Heart left ventricle (tissue), 13 donors: ENCODE data around the gene PHC3.

Experiments
- POLR2A ChIP-seq, 2 donors: fragments of 450-650 bp; IDR thresholded peaks; one replicate each; pipeline ENCODE4 v1.6.1; 2017; ENCODE audit warnings: antibody characterized with exemption in 2 of 2, mild to moderate bottlenecking in 2 of 2, moderate library complexity in 2 of 2
- TF ChIP-seq, protein P1 (sequence below), 12 donors: fragments of 200-600 bp; sonication (generic) in 4 of 12; IDR thresholded peaks; one replicate each; pipeline versions ENCODE4 v1.5.0 to v1.8.0; 2018 to 2022; ENCODE audit warnings: antibody characterized with exemption in 12 of 12, mild to moderate bottlenecking in 5 of 12
- donor health status: ischemic (EF 13 %, LVEDD 7.1; RV severe dilation, severe dysfunction).
- donor health status: DM: no; HTN: yes; CAD: no.
- donor health status: DM: no; HTN: no; CAD: no.
- donor health status: ischemic (EF 25% LVEDD 6.9; RV normal size, moderate dysfunction).
- donor health status: ischemic (EF 25% LVEDD 5.7; RV mildly dilated, moderate dysfunction).
- donor health status: ischemic (EF 35%, LVEDD 5.7; RV mildly dilated, moderate dysfunction).
- donor health status: nonischemic (EF 11% LVEDD 7.7; RV severe dilation, severe dysfunction).
- donor health status: DM: yes; HTN: yes; CAD: no.
- donor health status: PGD.
- donor health status: ischemic (EF 29% LVEDD 5.4; RV normal size, mild dysfunction).
- donor health status: nonischemic (EF 23%, LVEDD 6.1; RV moderate dilation, normal function).

DNA sequence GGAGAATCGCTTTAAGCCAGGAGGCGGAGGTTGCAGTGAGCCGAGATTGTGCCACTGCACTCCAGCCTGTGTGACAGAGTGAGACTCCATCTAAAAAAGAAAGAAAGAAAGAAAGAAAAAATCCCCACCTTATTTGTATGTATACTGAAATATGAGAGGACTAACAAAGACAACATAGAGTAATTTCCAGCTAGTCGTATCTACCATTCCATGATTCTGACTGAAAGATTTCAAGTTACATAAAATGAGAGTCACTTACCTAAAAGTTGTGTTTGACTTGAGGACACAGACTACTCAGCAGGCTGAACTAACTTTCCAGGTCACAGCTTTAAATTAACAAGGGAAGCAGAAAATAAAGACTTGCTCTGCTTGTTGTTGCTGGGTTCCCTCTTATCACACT lies 21.9 kb upstream of the PHC3 start:
- no peak for TF ChIP-seq POLR2A (IDR thresholded peaks at IDR 0.05)
- TF ChIP-seq, protein P1, sequence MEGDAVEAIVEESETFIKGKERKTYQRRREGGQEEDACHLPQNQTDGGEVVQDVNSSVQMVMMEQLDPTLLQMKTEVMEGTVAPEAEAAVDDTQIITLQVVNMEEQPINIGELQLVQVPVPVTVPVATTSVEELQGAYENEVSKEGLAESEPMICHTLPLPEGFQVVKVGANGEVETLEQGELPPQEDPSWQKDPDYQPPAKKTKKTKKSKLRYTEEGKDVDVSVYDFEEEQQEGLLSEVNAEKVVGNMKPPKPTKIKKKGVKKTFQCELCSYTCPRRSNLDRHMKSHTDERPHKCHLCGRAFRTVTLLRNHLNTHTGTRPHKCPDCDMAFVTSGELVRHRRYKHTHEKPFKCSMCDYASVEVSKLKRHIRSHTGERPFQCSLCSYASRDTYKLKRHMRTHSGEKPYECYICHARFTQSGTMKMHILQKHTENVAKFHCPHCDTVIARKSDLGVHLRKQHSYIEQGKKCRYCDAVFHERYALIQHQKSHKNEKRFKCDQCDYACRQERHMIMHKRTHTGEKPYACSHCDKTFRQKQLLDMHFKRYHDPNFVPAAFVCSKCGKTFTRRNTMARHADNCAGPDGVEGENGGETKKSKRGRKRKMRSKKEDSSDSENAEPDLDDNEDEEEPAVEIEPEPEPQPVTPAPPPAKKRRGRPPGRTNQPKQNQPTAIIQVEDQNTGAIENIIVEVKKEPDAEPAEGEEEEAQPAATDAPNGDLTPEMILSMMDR (IDR thresholded peaks at IDR 0.05) = no peak
